GM10266 (cell line): Measurements from ENCODE around the gene SLF2.

Source experiments
- DNase-seq: peaks from one replicate; pipeline ENCODE4 v3.0.0; 2012; ENCODE audit errors: extremely low spot score
- CTCF ChIP-seq: IDR thresholded peaks from 2 replicates; pipeline ENCODE4 v1.5.1; 2012; ENCODE audit warnings: mild to moderate bottlenecking, low read depth; ENCODE audit not compliant: control insufficient read depth, insufficient read depth; ENCODE audit errors: missing control alignments

Gene SLF2

DNA sequence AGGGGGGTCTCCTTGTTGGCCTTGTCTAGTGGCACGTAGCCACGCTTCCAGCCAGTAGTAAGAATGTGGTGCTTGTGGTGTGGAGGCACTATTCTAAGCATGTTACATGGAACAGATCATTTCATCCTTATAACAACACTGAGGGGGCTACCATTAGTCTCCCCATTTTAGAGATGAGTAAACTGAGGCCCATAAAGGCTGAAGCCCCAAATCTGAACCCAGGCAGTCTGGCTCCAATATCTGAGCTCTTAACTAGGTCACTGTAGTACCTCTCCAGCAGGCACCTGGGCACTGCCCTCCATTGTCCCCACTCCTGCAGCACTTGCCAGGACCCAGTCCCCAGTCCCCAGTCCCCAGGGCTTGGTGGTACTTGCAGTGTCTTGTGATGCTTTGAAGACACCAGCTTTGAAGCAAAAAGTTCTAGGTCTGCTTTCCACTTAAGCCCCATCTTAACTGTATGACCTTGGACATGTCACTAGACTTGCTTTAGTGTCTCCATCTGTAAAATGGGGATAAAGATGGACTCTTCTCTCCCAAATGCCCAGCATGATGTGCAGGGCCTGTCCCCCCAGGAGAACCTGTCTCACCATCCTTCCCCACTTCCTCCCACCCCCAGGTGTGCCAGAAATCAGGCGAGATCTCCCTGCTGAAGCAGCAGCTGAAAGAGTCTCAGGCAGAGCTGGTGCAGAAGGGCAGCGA, 93.3 kb downstream of the SLF2 start:
- DNase-seq = no peak
- TF ChIP-seq CTCF = no peak

DNA sequence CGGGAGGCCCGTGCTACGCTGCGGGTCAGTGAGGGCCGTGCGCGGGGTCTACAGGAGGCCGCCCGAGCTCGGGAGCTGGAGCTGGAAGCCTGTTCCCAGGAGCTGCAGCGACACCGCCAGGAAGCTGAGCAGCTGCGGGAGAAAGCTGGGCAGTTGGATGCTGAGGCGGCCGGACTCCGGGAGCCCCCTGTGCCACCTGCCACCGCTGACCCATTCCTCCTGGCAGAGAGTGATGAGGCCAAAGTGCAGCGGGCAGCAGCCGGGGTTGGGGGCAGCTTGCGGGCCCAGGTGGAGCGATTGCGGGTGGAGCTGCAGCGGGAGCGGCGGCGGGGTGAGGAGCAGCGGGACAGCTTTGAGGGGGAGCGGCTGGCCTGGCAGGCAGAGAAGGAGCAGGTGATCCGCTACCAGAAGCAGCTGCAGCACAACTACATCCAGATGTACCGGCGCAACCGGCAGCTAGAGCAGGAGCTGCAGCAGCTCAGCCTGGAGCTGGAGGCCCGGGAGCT, 93.9 kb downstream of the SLF2 start:
- TF ChIP-seq CTCF = no peak

GRCh38 chr10:101007099-101007711, 94.4 kb downstream of the SLF2 start:
- DNase-seq = no peak
- no peak for TF ChIP-seq CTCF

More for the DNA sequence above, 93.9 kb downstream of the SLF2 start:
- DNase-seq = no peak

DNA sequence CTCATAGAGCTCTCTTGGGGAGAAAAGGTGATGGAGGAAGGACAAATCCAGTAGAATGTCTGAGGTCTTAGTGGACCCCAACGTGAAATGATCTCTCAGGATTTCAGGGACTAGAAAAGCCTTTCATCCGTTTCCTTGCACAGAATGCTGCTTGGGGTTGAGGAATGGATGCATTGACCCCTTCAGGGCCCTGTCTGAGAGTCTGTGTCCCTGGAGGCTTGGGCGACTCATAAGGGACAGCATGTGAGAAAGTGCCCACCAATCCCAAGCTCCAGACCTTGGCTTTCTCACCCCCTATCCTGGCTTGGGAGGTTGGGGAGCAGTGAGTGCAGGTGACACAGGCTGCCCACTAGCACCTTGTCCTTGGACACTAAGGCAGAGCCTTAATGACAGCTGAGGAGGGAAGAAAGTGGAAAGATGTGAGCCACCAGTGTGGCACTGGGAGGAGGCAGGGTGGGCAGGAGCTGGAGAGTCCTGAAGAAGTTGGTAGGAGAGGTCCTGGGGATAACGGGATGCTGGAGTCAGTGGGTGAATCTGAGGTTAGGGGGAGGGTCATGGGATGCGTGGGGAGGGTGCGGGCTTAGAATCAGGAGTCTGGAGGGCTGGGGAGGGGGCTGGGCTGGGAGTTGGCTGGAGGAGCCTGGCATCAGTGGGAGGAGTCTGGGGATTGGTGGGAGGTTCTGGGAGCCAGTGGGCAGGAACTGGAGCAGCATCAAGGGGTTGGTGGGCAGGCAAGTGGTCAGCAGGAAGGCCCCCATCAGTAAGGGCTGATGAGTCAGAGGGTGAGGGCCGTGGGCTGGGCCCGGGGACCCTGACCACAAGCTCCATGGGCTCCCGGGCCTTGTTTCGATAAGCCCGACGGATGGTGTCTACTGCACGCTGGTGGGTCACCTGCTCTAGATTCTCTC, 95.4 kb downstream of the SLF2 start:
- no peak for TF ChIP-seq CTCF
- no peak for DNase-seq

DNA sequence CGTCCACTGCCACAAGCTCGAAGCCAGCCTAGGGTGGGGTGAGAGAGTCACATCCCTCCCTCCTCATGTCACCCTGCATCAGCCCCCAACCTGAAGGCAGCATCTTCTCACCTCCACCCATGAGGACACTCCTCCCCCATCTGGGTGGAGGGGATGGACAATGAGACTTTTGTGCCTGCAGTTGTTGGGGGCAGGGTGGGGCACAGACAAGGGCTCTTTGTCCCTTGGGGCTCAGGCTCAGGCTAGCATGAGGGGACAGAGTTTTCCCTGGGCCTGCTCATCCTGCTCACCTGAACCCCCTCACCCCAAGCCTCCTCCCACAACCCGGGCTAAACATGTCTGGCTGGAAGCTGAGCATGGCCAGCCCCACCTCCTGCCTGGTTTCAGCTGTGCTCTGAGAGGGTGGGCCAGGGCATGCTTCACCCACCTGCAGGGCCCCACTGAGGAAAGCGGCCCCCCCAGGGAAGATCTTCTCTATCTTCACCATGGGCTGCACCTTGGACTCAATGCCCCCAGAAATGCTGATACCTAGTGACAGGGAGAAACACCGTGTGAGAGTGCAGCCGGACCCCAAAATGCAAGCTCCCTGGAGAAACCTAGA, 96.2 kb downstream of the SLF2 start:
- DNase-seq = no peak
- TF ChIP-seq CTCF = no peak

DNA sequence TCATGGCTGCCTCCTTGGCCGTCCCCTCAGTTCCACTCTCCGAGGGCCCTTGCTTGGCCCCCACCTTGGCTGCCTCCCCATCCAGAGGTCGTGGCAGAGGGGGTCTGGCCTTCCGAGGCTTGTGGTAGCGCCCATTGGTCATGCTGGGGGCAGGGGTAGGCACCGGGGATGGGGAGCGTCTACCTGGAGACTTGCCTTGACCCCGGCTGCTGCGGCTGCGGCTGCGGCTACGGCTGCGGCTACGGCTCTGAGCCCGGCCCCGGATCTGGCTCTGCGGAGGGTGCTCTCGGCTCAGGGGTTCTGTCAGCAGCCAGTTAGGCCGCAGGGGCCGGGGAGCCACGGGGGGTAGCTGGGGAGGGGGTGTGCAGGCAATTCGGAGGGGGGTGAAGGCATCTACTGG, 97.6 kb downstream of the SLF2 start:
- TF ChIP-seq CTCF = no peak
- DNase-seq = no peak
